Peyer's patch (tissue), 4 donors: ENCODE measurements around the gene FBN1. TPM values are rescaled to one million over a fixed set of nuclear protein-coding genes. Genes with fewer than 3 reads are reported as not detected.

ENCODE experiments used
- DNase-seq, 3 donors: peaks; one replicate each; pipeline ENCODE4 v3.0.0-alpha.2; 2017 to 2019
- H3K27ac ChIP-seq, 4 donors: fragments of 200-600 bp; sonication (generic); one replicate each; pipeline ENCODE4 v1.5.1; 2016 to 2019
- H3K27me3 ChIP-seq, 2 donors: fragments of 200-600 bp; sonication (generic); one replicate each; pipeline ENCODE4 v1.5.1; 2019
- H3K36me3 ChIP-seq, 3 donors: fragments of 200-600 bp; sonication (generic); one replicate each; pipeline ENCODE4 v1.5.1; 2016 to 2019
- H3K4me1 ChIP-seq, 4 donors: fragments of 200-600 bp; sonication (generic); one replicate each; pipeline ENCODE4 v1.5.1; 2016 to 2019
- H3K4me3 ChIP-seq, 4 donors: fragments of 200-600 bp; sonication (generic); 1 replicate in 3 of 4; 2 replicates in 1 of 4; pipeline ENCODE4 v1.5.1; 2016 to 2019; ENCODE audit warnings: mild to moderate bottlenecking in 1 of 4
- H3K9me3 ChIP-seq, 4 donors: fragments of 200-600 bp; sonication (generic); one replicate each; pipeline ENCODE4 v1.5.1; 2016 to 2019; ENCODE audit warnings: mild to moderate bottlenecking in 1 of 4
- POLR2A ChIP-seq, 2 donors: fragments of 450-650 bp; IDR thresholded peaks; one replicate each; pipeline ENCODE4 v1.5.1; 2017; ENCODE audit warnings: antibody characterized with exemption in 2 of 2, mild to moderate bottlenecking in 2 of 2, moderate library complexity in 2 of 2
- total RNA-seq, 4 donors: library from RNA; depleted of rRNA; stranded (reverse); fragments of >200 nt; gene quantifications; one replicate each; pipeline ENCODE4 v1.1.0, GENCODE V29; 2016
- TF ChIP-seq, protein P1 (sequence below), 6 experiments: fragments of 450-650 bp in 4 of 6; fragments of 200-600 bp in 2 of 6; sonication (generic) in 1 of 6; IDR thresholded peaks; one replicate each; pipeline ENCODE4 v1.5.1; 2017 to 2019; ENCODE audit warnings: antibody characterized with exemption in 6 of 6, mild to moderate bottlenecking in 3 of 6, moderate library complexity in 1 of 6

The FBN1 gene
- total RNA-seq, 4 donors from 2014 or later, result 21.4 to 257 (median 60.9) TPM

GRCh38 chr15:48601095-48601494 is 44.4 kb downstream of the FBN1 start:
- Histone ChIP-seq H3K4me1 (no peaks in the 10 kb centered on the region), H3K36me3 (no peaks in the 10 kb centered on the region), H3K27me3 (no peaks in the 10 kb centered on the region), H3K27ac (no peak overlapping the region), H3K9me3 (no peaks in the 10 kb centered on the region), H3K4me3 (no peak overlapping the region)
- DNase-seq, result no peak
- TF ChIP-seq POLR2A (IDR thresholded peaks at IDR 0.05), result no peak
- TF ChIP-seq, protein P1, sequence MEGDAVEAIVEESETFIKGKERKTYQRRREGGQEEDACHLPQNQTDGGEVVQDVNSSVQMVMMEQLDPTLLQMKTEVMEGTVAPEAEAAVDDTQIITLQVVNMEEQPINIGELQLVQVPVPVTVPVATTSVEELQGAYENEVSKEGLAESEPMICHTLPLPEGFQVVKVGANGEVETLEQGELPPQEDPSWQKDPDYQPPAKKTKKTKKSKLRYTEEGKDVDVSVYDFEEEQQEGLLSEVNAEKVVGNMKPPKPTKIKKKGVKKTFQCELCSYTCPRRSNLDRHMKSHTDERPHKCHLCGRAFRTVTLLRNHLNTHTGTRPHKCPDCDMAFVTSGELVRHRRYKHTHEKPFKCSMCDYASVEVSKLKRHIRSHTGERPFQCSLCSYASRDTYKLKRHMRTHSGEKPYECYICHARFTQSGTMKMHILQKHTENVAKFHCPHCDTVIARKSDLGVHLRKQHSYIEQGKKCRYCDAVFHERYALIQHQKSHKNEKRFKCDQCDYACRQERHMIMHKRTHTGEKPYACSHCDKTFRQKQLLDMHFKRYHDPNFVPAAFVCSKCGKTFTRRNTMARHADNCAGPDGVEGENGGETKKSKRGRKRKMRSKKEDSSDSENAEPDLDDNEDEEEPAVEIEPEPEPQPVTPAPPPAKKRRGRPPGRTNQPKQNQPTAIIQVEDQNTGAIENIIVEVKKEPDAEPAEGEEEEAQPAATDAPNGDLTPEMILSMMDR (IDR thresholded peaks at IDR 0.05), result no peak

GRCh38 chr15:48596841-48597240 is 48.7 kb downstream of the FBN1 start:
- H3K36me3 ChIP-seq, result peaks cover 0 to 4% (median 0%) of the 10 kb centered on the region in 3 donors
- no peak overlapping the region for H3K4me3 ChIP-seq
- no peaks in the 10 kb centered on the region for H3K27me3 ChIP-seq
- no peak for TF ChIP-seq POLR2A (IDR thresholded peaks at IDR 0.05)
- TF ChIP-seq, protein P1 (IDR thresholded peaks at IDR 0.05), result no peak
- no peaks in the 10 kb centered on the region for H3K4me1 ChIP-seq
- no peaks in the 10 kb centered on the region for H3K9me3 ChIP-seq
- H3K27ac ChIP-seq, result no peak overlapping the region
- DNase-seq, result no peak

GRCh38 chr15:48596415-48596814 is 49.1 kb downstream of the FBN1 start:
- no peaks in the 10 kb centered on the region for H3K9me3 ChIP-seq

GRCh38 chr15:48595981-48596380 is 49.5 kb downstream of the FBN1 start:
- no peaks in the 10 kb centered on the region for H3K27me3 ChIP-seq
- no peaks in the 10 kb centered on the region for H3K4me1 ChIP-seq
- TF ChIP-seq POLR2A (IDR thresholded peaks at IDR 0.05), result no peak
- TF ChIP-seq, protein P1 (IDR thresholded peaks at IDR 0.05), result no peak
- H3K36me3 ChIP-seq, result peaks cover 0 to 4% (median 0%) of the 10 kb centered on the region in 3 donors
- no peak overlapping the region for H3K27ac ChIP-seq
- DNase-seq, result no peak
- H3K9me3 ChIP-seq, result no peaks in the 10 kb centered on the region
- no peak overlapping the region for H3K4me3 ChIP-seq

More at GRCh38 chr15:48596415-48596814, 49.1 kb downstream of the FBN1 start:
- Histone ChIP-seq H3K4me1 (no peaks in the 10 kb centered on the region), H3K36me3 (peaks cover 0 to 4% (median 0%) of the 10 kb centered on the region in 3 donors), H3K4me3 (no peak overlapping the region), H3K27ac (no peak overlapping the region), H3K27me3 (no peaks in the 10 kb centered on the region)
- no peak for DNase-seq
- TF ChIP-seq POLR2A (IDR thresholded peaks at IDR 0.05), result no peak
- TF ChIP-seq, protein P1 (IDR thresholded peaks at IDR 0.05), result no peak

GRCh38 chr15:48592933-48593332 is 52.6 kb downstream of the FBN1 start:
- H3K36me3 ChIP-seq, result peaks cover 0 to 4% (median 0%) of the 10 kb centered on the region in 3 donors
- H3K4me3 ChIP-seq, result no peak overlapping the region
- TF ChIP-seq, protein P1 (IDR thresholded peaks at IDR 0.05), result no peak
- no peak for TF ChIP-seq POLR2A (IDR thresholded peaks at IDR 0.05)
- no peaks in the 10 kb centered on the region for H3K9me3 ChIP-seq
- H3K4me1 ChIP-seq, result no peaks in the 10 kb centered on the region
- H3K27ac ChIP-seq, result no peak overlapping the region
- no peaks in the 10 kb centered on the region for H3K27me3 ChIP-seq
- DNase-seq, result no peak

GRCh38 chr15:48592221-48592731 is 53.2 kb downstream of the FBN1 start:
- no peaks in the 10 kb centered on the region for H3K4me1 ChIP-seq
- no peaks in the 10 kb centered on the region for H3K27me3 ChIP-seq
- no peaks in the 10 kb centered on the region for H3K9me3 ChIP-seq
- no peak overlapping the region for H3K4me3 ChIP-seq
- no peak overlapping the region for H3K27ac ChIP-seq
- TF ChIP-seq POLR2A (IDR thresholded peaks at IDR 0.05), result no peak
- TF ChIP-seq, protein P1 (IDR thresholded peaks at IDR 0.05), result no peak
- peaks cover 0 to 4% (median 0%) of the 10 kb centered on the region in 3 donors for H3K36me3 ChIP-seq
- no peak for DNase-seq
